Natural killer cell (primary cell): ENCODE data around the gene GYS1. TPM values are rescaled to one million over a fixed set of nuclear protein-coding genes. Genes with fewer than 3 reads are reported as not detected.
A peak's percentile ranks its signal among the peaks of the same experiment; 100 is the strongest.

Source experiments
- ATAC-seq, 3 donors: fragments of 150-1000 bp in 2 of 3; fragments of 200-7000 bp in 1 of 3; cut with Tn5 transposase; 1 replicate in 1 of 3; 2 replicates in 2 of 3; pipeline ENCODE4 v1.10.0; 2021; ENCODE audit warnings: mild to moderate bottlenecking in 2 of 3, moderate library complexity in 2 of 3
- DNase-seq, 2 donors: peaks; one replicate each; pipeline versions ENCODE4 v3.0.0 to v3.0.0-alpha.2; 2013 to 2021; ENCODE audit warnings: mixed read lengths in 1 of 2
- H3K27ac ChIP-seq: one replicate; pipeline ENCODE4 v1.5.1; 2013; ENCODE audit warnings: mild to moderate bottlenecking, low read length
- H3K27me3 ChIP-seq: one replicate; pipeline ENCODE4 v1.6.1; 2013; ENCODE audit warnings: low read length; ENCODE audit not compliant: control insufficient read depth, insufficient read depth
- H3K36me3 ChIP-seq: one replicate; pipeline ENCODE4 v1.6.1; 2013; ENCODE audit warnings: low read length; ENCODE audit not compliant: control insufficient read depth, insufficient read depth
- H3K4me1 ChIP-seq: one replicate; pipeline ENCODE4 v1.6.1; 2013; ENCODE audit warnings: low read length; ENCODE audit not compliant: control insufficient read depth, insufficient read depth
- H3K4me3 ChIP-seq: one replicate; pipeline ENCODE4 v1.5.1; 2013; ENCODE audit warnings: low read length
- H3K9me3 ChIP-seq: one replicate; pipeline ENCODE4 v1.6.1; 2013; ENCODE audit warnings: low read length; ENCODE audit not compliant: control insufficient read depth, insufficient read depth
- H3K27ac Mint-ChIP-seq, 2 donors: one replicate each; pipeline ENCODE4 v1.8.0; 2022; ENCODE audit warnings: mild to moderate bottlenecking in 2 of 2, mixed read lengths in 2 of 2, moderate library complexity in 1 of 2
- H3K27me3 Mint-ChIP-seq, 2 donors: one replicate each; pipeline ENCODE4 v1.8.0; 2022; ENCODE audit warnings: low read depth in 2 of 2, mixed read lengths in 2 of 2
- H3K36me3 Mint-ChIP-seq: one replicate; pipeline ENCODE4 v1.8.0; 2022; ENCODE audit warnings: mixed read lengths
- H3K4me1 Mint-ChIP-seq, 2 donors: one replicate each; pipeline ENCODE4 v1.8.0; 2022; ENCODE audit warnings: mixed read lengths in 2 of 2
- H3K4me3 Mint-ChIP-seq: one replicate; pipeline ENCODE4 v1.8.0; 2022; ENCODE audit warnings: mild to moderate bottlenecking, moderate library complexity, mixed read lengths
- H3K9me3 Mint-ChIP-seq, 2 donors: one replicate each; pipeline ENCODE4 v1.8.0; 2022; ENCODE audit warnings: mixed read lengths in 2 of 2
- CTCF ChIP-seq: fragments of 200-600 bp; IDR thresholded peaks from one replicate; pipeline ENCODE4 v1.8.0; 2022; ENCODE audit warnings: antibody characterized with exemption
- WGBS: methylation state at CpG from one replicate; pipeline ENCODE4 v1.1.7; 2013; ENCODE audit warnings: missing lambda C conversion rate; ENCODE audit not compliant: insufficient coverage; 5-methylcytosine and 5-hydroxymethylcytosine counted together
- intact Hi-C: fragments of 100-400 bp; cut with micrococcal nuclease; formaldehyde crosslinking; loops from one replicate; pipeline ENCODE4 v1.14.2; 2022
- total RNA-seq, 4 donors: library from RNA; stranded (reverse); fragments of 120-200 nt in 1 of 4; gene quantifications; one replicate each; pipeline versions ENCODE4 v1.2.3 to v1.2.4, GENCODE V29; 2013 to 2022

The GYS1 gene
- total RNA-seq, 3 donors from 2014 or later (not counting 1 experiment from before 2014, with no cell fraction given), result 31.6 to 34.5 (median 34.4) TPM

- no peaks in the 10 kb centered on the region for H3K36me3 Mint-ChIP-seq
- no peak overlapping the region for H3K4me3 Mint-ChIP-seq
- H3K27me3 Mint-ChIP-seq, result no peaks in the 10 kb centered on the region
- Histone ChIP-seq H3K4me3 (no peak overlapping the region), H3K9me3 (no peaks in the 10 kb centered on the region), H3K27ac (peak overlapping the region; percentile 82), H3K27me3 (no peaks in the 10 kb centered on the region), H3K36me3 (peaks cover 5% of the 10 kb centered on the region), H3K4me1 (peaks cover 52% of the 10 kb centered on the region)
- peaks cover 50 to 63% of the 10 kb centered on the region in 2 donors for H3K4me1 Mint-ChIP-seq
- no peak for DNase-seq
- ATAC-seq, result no peak
- H3K27ac Mint-ChIP-seq, result peak overlapping the region; percentile 98 to 99
- 88% methylated on average over 12 of the region's 12 CpGs for WGBS
- no peaks in the 10 kb centered on the region for H3K9me3 Mint-ChIP-seq
- no peak for TF ChIP-seq CTCF
- intact Hi-C loops, result loop anchor here (5.0 to 10.0 kb wide), 2 partner anchors 89 to 317 kb away; partner anchors contain the start of genes CA11 and PPP1R15A
These were observed 31.5 kb downstream of the GYS1 start for GRCh38 chr19:48961673-48962028.

- Mint-ChIP-seq H3K9me3 (no peaks in the 10 kb centered on the region), H3K36me3 (no peaks in the 10 kb centered on the region), H3K4me3 (no peak overlapping the region), H3K27me3 (no peaks in the 10 kb centered on the region), H3K27ac (peak overlapping the region; percentile 98 to 99), H3K4me1 (peaks cover 47 to 62% of the 10 kb centered on the region in 2 donors)
- intact Hi-C loops, result loop anchor here (5.0 to 10.0 kb wide), 2 partner anchors 89 to 316 kb away; partner anchors contain the start of genes CA11 and PPP1R15A
- DNase-seq (no peak), ATAC-seq (no peak)
- Histone ChIP-seq H3K9me3 (no peaks in the 10 kb centered on the region), H3K27me3 (no peaks in the 10 kb centered on the region), H3K4me1 (peaks cover 47% of the 10 kb centered on the region), H3K27ac (no peak overlapping the region), H3K36me3 (no peaks in the 10 kb centered on the region), H3K4me3 (no peak overlapping the region)
- TF ChIP-seq CTCF, result no peak
- 90% methylated on average over 18 of the region's 19 CpGs for WGBS
These were observed 32.0 kb downstream of the GYS1 start for GRCh38 chr19:48961051-48961649.

- Histone ChIP-seq H3K27me3 (no peaks in the 10 kb centered on the region), H3K36me3 (no peaks in the 10 kb centered on the region), H3K9me3 (no peaks in the 10 kb centered on the region), H3K27ac (no peak overlapping the region), H3K4me1 (peaks cover 50% of the 10 kb centered on the region), H3K4me3 (no peak overlapping the region)
- intact Hi-C loops, result loop anchor here (5.0 to 10.0 kb wide), 2 partner anchors 87 to 315 kb away; partner anchors contain the start of genes CA11 and PPP1R15A
- Mint-ChIP-seq H3K4me1 (peaks cover 42 to 57% of the 10 kb centered on the region in 2 donors), H3K27me3 (no peaks in the 10 kb centered on the region), H3K27ac (no peak overlapping the region), H3K9me3 (no peaks in the 10 kb centered on the region), H3K4me3 (no peak overlapping the region), H3K36me3 (no peaks in the 10 kb centered on the region)
- ATAC-seq (no peak), DNase-seq (no peak)
- no peak for TF ChIP-seq CTCF
- 80% methylated on average over 15 of the region's 16 CpGs for WGBS
These were observed 33.5 kb downstream of the GYS1 start for GRCh38 chr19:48959341-48960239.
